H4 (cell line): ENCODE measurements around the gene SRA1. TPM values are rescaled to one million over a fixed set of nuclear protein-coding genes. Genes with fewer than 3 reads are reported as not detected.

Experiments
- DNase-seq: peaks from one replicate; pipeline ENCODE4 v3.0.0-alpha.2; 2015; ENCODE audit warnings: low spot score
- total RNA-seq: library from RNA; depleted of rRNA; stranded (reverse); fragments of >200 nt; shearing (Covaris generic); gene quantifications from 2 replicates; pipeline ENCODE4 v1.2.3, GENCODE V29; 2014

SRA1 gene
- total RNA-seq, 1 experiment from 2014 or later, result 72.6 TPM

DNA sequence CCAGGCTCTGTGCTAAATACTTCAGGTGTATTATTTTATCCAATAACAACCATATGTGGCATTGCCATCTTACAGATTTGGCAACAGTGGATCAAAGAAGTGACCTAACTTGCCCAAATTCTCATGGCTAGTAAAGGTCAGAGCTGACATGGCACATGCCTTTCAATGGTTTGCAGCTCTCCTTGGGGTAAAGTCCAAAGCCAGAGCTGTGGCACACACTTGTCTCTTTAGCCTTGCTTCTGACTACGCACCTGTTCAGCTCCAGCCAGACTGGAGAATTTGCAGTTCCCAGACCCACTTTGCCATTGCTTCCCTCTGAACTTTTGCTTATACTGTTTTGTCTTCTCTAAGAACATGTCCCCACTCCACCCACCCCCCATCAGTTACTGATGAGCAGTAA lies 13.2 kb upstream of the SRA1 start:
- no peak for DNase-seq

DNA sequence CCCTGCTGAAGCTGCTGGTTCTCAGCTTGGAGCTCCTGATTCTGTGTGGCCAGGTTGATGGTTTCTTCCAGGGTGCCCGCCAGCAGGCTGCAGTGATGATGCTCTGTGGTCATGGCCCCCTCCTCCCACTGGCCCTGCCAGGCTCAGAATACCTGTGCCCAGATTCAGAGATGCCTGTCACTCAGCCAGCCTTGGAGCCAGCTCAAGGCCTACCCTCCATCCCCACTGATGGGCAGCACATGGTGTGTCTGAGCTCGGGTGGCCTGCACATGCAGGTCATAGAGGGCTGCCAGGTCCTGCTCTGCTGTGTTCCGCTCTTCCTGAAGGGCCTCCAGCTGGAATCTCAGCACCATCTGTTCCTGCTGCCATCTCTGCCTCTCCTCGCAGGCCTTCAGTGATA lies 12.8 kb upstream of the SRA1 start:
- no peak for DNase-seq

DNA sequence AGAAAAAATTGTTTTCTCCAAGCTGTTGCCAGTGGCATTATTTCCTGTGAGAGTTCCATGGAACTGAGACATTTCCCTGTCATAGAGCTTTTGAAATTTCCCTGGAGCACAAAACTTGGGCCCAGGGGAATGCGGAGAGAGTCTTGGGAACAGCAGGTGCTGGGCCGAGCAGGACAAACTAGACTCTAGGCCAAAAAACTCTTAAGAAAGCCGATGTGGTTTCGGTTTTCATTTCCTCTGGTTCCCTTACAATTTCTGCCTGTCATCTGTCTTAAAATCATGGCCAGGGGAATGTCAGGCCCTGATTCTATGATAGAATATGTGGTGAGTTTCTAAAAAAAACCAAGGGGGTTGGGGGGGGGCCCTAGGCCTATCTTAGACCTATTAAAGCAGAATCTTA lies 11.9 kb upstream of the SRA1 start:
- DNase-seq, result no peak

DNA sequence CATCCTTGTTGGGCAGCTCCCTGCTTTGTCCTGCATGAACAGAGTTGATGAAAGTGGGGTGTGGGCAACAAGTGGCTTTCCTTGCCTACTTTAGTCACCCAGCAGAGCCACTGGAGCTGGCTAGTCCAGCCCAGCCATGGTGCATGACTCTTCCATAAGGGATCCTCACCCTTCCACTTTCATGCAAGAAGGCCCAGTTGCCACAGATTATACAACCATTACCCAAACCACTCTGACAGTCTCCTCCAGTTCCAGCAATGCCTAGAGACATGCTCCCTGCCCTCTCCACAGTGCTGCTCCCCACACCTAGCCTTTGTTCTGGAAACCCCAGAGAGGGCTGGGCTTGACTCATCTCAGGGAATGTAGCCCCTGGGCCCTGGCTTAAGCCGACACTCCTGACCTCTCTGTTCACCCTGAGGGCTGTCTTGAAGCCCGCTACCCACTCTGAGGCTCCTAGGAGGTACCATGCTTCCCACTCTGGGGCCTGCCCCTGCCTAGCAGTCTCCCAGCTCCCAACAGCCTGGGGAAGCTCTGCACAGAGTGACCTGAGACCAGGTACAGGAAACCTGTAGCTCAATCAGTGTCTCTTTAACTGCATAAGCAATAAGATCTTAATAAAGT lies 11.3 kb upstream of the SRA1 start:
- no peak for DNase-seq

DNA sequence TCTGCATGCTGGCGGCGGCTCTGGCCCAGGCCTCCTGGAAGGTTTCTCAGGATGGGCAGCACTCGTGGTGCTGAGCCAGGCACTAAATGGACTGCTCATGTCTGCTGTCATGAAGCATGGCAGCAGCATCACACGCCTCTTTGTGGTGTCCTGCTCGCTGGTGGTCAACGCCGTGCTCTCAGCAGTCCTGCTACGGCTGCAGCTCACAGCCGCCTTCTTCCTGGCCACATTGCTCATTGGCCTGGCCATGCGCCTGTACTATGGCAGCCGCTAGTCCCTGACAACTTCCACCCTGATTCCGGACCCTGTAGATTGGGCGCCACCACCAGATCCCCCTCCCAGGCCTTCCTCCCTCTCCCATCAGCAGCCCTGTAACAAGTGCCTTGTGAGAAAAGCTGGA lies 10.6 kb upstream of the SRA1 start:
- no peak for DNase-seq

DNA sequence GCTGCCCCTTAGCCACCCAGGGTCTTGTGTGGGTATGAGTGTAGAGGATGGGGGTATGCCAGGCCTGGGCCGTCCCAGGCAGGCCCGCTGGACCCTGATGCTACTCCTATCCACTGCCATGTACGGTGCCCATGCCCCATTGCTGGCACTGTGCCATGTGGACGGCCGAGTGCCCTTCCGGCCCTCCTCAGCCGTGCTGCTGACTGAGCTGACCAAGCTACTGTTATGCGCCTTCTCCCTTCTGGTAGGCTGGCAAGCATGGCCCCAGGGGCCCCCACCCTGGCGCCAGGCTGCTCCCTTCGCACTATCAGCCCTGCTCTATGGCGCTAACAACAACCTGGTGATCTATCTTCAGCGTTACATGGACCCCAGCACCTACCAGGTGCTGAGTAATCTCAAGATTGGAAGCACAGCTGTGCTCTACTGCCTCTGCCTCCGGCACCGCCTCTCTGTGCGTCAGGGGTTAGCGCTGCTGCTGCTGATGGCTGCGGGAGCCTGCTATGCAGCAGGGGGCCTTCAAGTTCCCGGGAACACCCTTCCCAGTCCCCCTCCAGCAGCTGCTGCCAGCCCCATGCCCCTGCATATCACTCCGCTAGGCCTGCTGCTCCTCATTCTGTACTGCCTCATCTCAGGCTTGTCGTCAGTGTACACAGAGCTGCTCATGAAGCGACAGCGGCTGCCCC lies 10.0 kb upstream of the SRA1 start:
- no peak for DNase-seq

DNA sequence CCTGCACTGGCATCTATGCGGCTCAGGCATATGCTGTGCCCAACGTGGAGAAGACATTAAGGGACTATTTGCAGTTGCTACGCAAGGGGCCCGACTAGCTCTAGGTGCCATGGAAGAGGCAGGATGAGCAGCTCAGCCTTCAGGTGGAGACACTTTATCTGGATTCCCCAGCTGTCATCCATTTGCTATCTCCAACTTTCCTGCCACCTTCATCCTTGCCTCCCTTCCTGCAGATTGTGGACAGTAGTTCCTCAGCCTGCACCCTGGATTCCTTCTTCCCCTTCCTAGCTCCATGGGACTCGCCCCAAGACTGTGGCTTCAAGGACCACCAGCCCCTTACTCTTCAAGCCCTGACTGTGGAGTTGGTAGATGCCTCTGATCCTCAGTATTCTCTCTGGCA lies 9.4 kb upstream of the SRA1 start:
- no peak for DNase-seq

DNA sequence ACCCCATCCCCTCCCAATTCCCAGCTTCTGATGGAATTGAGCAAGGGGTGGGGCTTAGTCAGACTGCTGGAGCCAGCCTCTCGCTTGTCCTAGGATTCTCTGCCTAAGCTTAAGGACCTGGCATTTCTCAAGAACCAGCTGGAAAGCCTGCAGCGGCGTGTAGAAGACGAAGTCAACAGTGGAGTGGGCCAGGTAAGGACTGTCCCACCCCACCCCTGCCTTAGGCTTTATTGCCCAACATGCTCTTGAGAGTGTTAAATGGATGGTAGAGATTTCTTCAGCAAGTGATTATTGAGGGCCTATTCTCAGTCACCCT lies 8.5 kb upstream of the SRA1 start:
- DNase-seq, result no peak

DNA sequence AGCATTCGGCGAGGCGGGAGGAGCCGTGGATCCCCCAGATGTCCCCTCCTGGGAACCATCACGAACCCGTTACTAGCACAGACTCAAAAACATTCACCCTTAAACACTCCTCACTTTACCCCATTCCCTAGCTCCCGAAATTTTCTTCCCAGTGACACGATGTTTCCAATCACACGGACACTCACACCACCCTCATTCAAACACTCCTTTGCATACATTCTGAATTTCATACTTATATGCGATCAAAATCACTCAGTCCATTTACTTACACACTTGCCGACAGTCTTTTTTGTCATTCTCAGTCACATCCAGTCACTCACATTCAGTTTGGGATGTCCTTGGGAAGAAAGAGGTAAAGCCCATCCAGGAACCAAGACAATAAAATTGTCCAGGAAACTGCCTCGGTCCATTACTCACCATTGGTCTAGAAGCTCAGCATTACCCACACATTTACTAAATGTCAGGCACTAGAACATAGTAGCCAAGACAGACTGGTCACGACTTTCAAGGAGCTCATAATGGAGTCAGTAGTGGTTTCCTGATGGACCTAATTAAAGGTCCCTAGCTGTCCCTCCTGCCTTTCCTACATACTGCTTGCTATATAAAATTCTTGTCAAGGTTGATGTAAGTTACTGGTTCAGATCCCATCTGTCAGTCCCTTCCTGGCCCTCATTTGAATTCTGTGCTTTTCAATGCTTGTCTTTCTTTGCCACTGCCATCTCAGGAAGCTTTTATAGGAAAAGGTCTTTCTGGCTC lies 7.9 kb upstream of the SRA1 start:
- DNase-seq, result no peak

DNA sequence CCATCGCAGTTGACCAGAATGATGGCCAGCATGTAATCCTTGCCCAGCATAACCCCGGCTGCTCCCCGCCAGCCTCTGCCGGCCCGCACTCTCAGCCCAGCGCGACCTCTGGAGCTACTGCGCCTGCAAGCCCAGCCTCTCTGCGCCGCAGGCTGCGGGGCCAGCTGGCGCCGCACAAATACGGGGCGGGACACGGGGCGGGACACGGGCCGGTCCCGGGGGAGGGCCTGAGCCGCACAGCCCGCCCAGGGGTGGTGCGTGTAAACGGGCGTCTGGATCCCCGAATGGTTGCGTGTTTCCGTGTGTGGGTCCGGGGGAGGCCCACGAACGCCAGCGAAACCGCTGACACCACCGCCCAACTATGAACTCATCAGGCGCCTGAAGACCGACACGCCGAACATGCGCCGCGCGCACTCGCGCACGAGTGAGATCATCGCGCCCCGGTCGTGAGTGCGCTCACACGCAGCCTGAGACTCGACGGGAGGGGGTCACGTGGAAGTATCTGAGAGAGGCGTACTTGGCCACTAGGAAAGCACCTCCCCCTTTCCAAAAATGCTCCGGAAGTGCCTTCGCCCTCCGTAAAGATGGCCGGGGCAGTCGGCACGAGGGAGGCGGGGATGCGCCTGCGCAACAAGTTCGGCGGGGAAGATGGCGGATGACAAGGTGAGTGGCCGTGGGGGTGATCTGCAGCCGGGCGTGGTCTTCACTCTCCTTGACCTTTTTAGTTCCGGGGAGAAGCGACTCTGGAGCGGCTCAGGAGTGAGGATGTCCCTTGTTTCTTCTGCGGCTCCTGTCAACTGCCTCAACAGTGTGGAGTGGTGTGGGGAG lies 7.1 kb upstream of the SRA1 start, which contains the start of the genes APBB3 and SLC35A4:
Gene APBB3, minus strand, starts transcription at position 403 of the 828 bp plus-strand sequence. Its CDS starts 353 bp downstream, at position 50.
Gene SLC35A4, plus strand, starts transcription at position 633 of the 828 bp plus-strand sequence. CDS start 2,342 bp downstream, outside the sequence.
- peak; percentile 98 for DNase-seq

DNA sequence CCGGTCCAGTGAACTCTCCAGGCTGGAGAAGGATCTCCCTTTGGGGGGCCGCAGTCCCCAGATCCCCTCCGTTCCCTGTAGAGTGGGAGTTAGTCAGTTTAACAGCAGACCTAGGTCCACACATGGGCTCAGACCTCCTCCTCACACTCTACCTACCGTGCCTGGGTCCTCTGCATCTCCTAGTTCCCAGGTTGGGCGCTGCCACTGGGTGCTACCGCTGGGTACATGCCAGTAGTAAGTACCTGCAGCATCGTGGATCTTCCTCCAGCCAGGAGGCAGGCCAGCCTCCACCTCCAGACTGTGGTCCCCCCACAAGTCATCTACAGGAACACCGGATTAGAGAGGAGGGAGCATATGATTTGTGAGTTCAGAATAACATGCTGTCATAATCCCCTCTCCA lies 6.3 kb upstream of the SRA1 start:
- no peak for DNase-seq

DNA sequence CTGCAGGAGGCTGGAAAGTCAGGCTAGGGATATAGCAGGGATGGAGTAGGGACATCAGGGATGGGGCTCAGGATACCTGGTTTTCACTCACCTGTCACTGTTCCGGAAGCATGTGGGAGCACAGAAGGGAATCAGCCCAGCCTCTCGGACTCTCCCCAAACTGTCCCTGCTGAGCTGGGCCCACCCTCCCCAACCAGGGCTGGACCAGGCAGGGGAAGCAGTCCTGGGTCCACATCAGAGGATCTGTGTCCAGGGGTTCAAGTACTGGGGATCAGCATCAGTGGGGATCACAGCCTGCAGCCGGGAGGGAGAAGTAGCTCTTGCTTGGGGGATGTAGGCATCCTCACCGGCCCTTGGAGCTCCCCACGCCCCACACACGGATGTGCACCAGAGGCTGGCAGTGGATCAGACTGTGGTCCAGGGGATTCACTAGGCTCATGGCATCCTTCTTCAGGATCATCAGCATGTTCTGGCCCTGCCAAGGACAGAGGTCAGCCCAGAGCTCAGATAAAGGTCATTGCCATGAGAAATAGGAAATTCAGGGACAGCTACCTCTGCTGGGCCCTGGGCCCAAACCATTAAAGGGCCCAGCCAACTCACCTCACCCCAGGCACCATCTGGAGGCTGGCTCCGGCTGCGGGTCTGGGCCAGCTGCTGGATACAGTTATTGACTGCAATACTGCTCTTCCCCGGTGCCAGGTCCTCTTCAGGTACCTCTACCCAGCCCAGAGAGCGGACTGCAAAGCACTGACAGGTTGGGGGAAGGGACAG lies 4.7 kb upstream of the SRA1 start:
- no peak for DNase-seq

DNA sequence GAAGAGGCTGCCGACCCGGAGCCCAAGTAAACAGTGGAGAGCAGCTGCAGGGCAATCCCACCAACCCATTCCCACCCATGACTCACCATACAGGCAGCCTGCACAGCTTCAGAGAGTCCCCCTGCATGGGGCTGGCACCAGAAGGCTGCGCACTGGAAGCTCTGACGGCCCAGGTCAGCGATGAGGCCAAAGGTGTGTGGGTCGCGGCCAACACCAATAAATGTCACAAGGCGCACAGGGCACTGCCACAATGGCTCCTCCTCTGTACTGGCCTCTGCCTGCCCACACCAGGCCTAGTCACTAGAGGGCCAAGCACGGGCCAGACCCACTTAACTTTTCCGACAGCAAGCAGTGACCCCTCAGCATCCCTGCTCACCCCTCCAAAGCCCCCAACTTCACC lies 3.0 kb upstream of the SRA1 start:
- DNase-seq, result no peak

DNA sequence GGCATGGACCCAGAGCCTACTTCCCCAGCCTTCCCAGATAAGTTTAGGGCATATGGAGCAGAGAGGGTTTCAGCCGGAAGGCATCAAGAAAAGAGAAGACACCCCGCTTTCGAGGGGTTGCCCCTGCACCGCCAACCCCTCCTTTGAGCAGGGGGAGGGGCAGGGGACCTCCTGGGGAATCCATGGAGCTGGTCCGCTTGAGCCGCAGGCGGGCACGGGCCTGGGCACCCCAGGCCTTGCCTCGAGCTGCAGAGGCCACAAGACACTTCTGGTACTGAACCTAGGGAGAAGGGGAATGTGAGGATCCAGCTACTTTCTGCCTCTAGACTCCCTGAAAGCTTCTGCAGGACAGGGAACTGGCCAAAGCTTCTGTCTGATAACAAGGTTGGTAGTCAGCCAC lies 1.3 kb upstream of the SRA1 start:
- no peak for DNase-seq

DNA sequence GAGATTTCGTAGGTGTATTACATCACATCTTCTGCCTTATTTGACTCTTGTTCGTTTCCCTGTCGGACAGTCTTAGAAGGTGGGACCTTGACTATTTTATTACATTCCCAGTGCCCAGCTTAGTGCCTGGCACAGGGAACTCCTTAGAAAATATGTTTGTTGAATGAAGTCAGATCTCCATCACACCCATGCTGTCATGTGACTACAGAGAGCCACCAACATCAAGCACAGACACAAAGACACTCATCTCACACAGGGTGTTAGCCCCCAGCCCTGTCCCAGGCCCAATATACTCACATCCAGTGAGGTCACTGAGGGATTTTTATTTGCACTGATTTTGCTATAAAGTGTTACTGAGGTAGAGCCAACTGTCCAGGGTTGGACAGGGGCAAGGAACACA lies 692 bp upstream of the SRA1 start:
- no peak for DNase-seq

DNA sequence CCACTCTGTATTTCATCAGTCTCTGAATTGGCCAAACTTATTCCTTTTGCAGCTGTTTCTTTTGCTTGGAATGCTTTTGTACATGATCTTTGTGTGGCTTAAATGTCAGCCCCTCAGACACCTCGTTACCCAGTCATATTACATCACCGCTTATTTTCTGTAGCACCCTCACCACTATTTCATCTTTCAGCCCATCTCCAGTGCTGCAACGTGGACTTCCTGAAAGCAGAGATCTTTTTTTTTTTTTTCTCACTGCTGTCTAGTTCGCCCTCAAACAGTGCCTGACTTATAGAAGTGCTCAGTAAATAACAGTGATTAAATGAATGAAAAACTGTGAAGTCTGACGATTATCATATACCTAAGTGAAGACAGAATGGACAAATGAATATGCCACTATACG lies 835 bp downstream of the SRA1 start:
- no peak for DNase-seq

DNA sequence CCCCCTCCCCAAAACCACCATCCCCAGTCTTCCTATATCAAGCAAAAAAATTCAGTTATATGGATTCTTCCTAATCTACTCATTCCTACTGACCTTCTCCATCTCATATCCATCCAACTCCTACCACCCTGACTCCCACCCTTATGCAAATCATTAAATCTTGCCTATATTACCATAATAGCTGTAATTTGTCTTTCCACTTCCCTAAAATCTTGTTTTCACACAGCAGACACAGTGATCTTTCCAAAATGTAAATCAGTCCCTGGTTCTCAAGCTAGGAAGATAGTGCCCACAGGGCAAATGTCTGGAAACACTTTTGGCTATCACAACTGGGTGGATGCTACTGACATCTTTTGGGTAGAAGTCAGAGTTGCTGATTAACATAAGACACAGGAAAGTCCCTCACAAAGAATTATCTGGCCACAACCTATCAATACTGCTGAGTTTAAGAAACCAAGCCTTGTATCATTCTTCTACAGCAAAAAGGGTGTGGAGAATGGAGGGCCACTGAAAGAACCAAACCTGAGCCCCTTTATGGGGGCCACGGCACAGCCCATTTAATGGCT lies 1.4 kb downstream of the SRA1 start:
- DNase-seq, result no peak

DNA sequence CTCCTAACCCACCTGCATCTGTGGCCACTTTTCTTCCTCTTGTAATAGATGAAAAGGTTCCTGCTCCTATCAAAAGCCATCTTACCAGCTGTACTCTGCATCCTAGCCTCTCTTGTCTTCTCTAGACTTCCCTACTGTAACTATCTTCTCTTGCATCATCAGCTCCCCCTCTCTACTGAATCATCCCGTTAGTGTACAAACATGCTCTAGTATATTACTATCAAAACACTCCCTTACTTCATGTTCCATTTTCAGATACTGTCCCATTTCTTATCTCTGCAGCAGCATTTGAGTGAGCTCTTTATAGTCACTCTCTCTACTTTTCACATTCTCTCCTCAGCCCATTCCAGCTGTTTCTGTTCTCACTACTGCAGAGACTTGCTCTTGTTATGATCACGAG lies 2.8 kb downstream of the SRA1 start:
- no peak for DNase-seq

DNA sequence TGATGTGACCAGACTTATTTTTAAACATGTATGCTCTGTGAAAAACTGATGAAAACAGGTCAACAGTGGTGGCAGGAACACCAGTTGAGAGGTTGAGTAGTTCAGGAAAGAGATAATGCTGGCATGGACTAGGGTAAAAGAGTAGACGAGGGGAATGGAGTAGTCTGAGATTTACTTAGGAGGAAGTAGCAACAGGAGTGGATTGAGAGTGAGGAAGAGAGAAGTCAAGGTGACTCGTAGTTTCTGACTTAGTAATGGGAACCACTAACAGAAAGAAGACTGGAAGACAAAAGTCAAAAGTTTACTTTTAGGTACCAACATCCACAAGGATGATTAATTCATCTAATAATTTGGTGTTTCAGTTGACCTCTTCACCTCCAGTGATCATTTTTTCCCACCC lies 3.6 kb downstream of the SRA1 start:
- DNase-seq, result no peak

DNA sequence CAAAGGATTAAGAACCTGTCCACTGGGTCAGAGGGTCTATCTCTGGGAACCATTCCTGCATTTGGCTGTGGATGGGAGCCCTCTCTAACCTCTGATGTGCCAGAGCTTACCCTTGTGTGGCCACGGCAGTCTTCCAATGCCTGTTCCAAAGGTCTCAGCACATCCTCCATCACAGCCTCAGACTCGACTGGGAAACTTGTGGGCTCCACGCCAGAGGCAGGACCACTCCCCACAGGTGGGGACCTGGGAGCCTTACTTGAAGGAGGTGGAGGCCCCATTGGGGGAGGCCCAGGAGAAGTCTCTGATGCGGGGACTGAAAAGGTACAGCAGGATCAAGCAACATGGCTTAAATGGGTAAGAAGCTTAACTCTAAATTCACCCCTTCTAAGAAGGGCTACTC lies 5.4 kb downstream of the SRA1 start:
- no peak for DNase-seq
